Fibroblast of the conjunctiva (primary cell): ENCODE data around the gene TFRC.
"Not testable (repeated sequence)": the region's sequence is repeated elsewhere in the genome, so short reads cannot be mapped to it uniquely, and the experiment has no call there.

Experiments used
- DNase-seq: peaks from one replicate; pipeline ENCODE4 v3.0.0-alpha.2; 2010; ENCODE audit warnings: low read depth

TFRC gene

DNA sequence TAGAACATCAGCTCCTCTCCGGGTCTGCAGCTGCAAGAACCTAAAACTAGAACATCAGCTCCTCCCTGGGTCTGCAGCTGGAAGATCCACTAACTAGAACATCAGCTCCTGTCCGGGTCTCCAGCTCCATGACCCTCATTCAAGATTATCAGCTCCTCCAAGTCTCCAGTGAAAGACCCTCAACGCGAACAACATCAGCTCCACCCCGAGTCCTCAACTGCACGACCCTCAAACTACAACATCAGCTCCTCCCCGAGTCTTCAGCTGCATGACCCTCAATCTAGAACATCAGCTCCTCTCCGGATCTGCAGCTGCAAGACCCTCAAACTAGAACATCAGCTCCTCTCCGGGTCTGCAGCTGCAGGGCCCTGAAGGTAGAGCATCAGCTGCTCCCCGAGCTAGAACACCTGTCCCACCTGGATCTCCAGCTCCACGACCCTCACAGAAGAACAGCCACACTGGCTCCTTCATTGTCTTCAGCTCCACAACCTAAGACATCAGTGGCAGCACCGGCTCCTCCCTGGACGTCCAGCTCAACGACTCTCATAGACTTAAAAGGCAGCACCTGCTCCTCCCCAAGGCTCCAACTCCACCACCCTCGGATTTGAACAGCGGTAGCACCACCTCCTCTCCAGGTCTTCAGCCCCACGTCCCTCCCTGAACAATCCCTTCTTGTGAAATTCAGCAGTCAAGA, 77.4 kb downstream of the TFRC start:
- DNase-seq, result not testable (repeated sequence)

DNA sequence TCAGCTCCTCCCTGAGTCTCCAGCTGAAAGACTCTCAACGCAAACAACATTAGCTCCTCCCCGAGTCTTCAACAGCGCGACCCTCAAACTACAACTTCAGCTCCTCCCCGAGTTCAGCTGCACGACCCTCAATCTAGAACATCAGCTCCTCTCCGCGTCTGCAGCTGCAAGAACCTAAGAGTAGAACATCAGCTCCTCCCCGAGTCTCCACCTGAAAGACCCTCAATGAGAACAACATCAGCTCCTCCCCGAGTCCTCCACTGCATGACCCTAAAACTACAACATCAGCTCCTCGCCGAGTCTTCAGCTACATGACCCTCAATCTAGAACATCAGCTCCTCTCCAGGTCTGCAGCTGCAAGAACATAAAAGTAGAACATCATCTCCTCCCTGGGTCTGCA, 78.3 kb downstream of the TFRC start:
- no peak for DNase-seq

DNA sequence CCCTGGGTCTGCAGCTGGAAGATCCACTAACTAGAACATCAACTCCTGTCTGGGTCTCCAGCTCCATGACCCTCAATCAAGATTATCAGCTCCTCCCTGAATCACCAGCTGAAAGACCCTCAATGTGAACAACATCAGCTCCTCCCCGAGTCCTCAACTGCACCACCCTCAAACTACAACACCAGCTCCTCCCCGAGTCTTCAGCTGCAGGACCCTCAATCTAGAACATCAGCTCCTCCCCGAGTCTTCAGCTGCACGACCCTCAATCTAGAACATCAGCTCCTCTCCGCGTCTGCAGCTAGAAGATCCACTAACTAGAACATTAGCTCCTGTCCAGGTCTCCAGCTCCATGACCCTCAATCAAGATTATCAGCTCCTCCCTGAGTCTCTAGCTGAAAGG, 79.2 kb downstream of the TFRC start:
- DNase-seq, result not testable (repeated sequence)

DNA sequence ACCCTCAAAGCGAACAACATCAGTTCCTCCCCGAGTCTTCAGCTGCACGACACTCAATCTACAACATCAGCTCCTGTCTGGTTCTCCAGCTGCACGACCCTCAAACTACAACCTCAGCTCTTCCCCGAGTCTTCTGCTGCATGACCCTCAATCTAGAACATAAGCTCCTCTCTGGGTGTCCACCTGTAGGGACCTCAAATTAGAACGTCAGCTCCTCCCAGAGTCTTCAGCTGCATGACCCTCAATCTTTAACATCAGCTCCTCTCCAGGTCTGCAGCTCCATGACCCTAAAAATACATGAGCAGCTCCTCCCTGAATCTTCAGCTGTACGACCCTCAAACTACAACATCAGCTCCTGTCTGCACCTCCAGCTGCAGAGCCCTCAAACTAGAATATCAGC, 80.7 kb downstream of the TFRC start:
- not testable (repeated sequence) for DNase-seq

DNA sequence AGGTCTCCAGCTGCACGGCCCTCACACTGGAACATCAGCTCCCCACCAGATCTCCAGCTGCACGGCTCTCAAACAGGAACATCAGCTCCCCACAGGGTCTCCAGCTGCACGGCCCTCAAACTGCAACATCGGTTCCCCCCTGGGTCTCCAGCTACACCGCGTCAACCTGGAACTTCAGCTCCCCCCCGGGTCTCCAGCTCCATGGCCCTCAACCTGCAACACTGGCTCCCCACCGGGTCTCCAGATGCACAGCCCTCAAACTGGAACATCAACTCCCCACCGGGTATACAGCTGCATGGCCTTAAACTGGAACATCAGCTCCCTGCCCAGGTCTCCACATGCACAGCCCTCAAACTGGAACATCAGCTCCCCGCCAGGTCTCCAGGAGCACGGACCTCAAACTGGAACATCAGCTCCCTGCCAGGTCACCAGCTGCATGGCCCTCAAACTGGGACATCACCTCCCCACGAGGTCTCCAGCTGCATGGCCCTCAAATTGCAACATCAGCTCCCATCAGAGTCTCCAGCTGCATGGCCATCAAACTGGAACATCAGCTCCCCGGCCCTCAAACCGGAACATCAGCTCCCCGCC, 81.4 kb downstream of the TFRC start:
- DNase-seq, result not testable (repeated sequence)

DNA sequence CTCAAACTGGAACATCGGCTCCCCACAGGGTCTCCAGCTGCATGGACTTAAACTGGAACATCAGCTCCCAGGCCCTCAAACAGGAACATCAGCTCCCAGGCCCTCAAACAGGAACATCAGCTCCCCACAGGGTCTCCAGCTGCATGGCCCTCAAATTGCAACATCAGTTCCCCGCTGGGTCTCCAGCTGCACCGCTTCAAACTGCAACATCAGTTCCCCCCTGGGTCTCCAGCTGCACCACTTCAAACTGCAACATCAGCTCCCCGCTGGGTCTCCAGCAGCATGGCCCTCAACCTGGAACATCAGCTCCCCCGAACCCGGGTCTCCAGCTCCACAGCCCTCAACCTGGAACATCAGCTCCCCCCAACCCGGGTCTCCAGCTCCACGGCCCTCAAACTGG, 82.0 kb downstream of the TFRC start:
- no peak for DNase-seq
